NCI-H226 (cell line): ENCODE results near the gene CTNNBIP1.
"Not testable (repeated sequence)": the region's sequence is repeated elsewhere in the genome, so short reads cannot be mapped to it uniquely, and the experiment has no call there.

ENCODE experiments used
- DNase-seq: peaks from one replicate; pipeline ENCODE4 v3.0.0-alpha.2; 2015

Gene CTNNBIP1

GRCh38 chr1:9910076-9910422 is at the start of gene CTNNBIP1:
CTNNBIP1 (minus strand) TSS chr1:9910269; CDS start chr1:9872064, 38,205 bp downstream.
- peak; percentile 89 for DNase-seq

- DNase-seq: no peak
These were observed 47.7 kb upstream of the CTNNBIP1 start for GRCh38 chr1:9957726-9958125.

GRCh38 chr1:9946315-9946714 is 36.2 kb upstream of the CTNNBIP1 start:
- DNase-seq: no peak

GRCh38 chr1:9942939-9943788 is 33.1 kb upstream of the CTNNBIP1 start, which contains the start of the genes LZIC and NMNAT1:
LZIC (minus strand) TSS chr1:9943391; CDS start chr1:9936619, 6,772 bp downstream.
NMNAT1 (plus strand) TSS chr1:9943475; CDS start chr1:9972074, 28,599 bp downstream.
- DNase-seq: peak; percentile 95

GRCh38 chr1:9942399-9942938 is 32.4 kb upstream of the CTNNBIP1 start:
- DNase-seq: peak; percentile 57

GRCh38 chr1:9929431-9930385 is 19.6 kb upstream of the CTNNBIP1 start:
- DNase-seq: no peak

- no peak for DNase-seq
These were observed 17.2 kb upstream of the CTNNBIP1 start for GRCh38 chr1:9927259-9927658.

GRCh38 chr1:9922342-9922741 is 12.3 kb upstream of the CTNNBIP1 start:
- DNase-seq: no peak

- no peak for DNase-seq
These were observed 10.5 kb upstream of the CTNNBIP1 start for GRCh38 chr1:9920606-9921005.

GRCh38 chr1:9917901-9918300 is 7.8 kb upstream of the CTNNBIP1 start:
- DNase-seq: no peak

- DNase-seq: not testable (repeated sequence)
These were observed 7.4 kb upstream of the CTNNBIP1 start for GRCh38 chr1:9917495-9917894.

- no peak for DNase-seq
These were observed 6.4 kb upstream of the CTNNBIP1 start for GRCh38 chr1:9916452-9916851.

GRCh38 chr1:9914610-9914937 is 4.5 kb upstream of the CTNNBIP1 start:
- no peak for DNase-seq

- DNase-seq: no peak
These were observed 2.3 kb upstream of the CTNNBIP1 start for GRCh38 chr1:9912264-9912936.

- peak; percentile 98 for DNase-seq
These were observed 532 bp upstream of the CTNNBIP1 start for GRCh38 chr1:9910423-9911178.

GRCh38 chr1:9909234-9910046 is 629 bp downstream of the CTNNBIP1 start:
- DNase-seq: no peak

GRCh38 chr1:9908871-9909233 is 1.2 kb downstream of the CTNNBIP1 start:
- DNase-seq: no peak

- no peak for DNase-seq
These were observed 2.6 kb downstream of the CTNNBIP1 start for GRCh38 chr1:9907441-9907840.

- no peak for DNase-seq
These were observed 3.6 kb downstream of the CTNNBIP1 start for GRCh38 chr1:9906466-9906865.

GRCh38 chr1:9905010-9905409 is 5.1 kb downstream of the CTNNBIP1 start:
- DNase-seq: no peak

- DNase-seq: peak; percentile 19
These were observed 5.5 kb downstream of the CTNNBIP1 start for GRCh38 chr1:9904596-9904995.
